Epithelial cell of alveolus of lung (primary cell): ENCODE results near the gene CC2D2B. TPM values are rescaled to one million over a fixed set of nuclear protein-coding genes. Genes with fewer than 3 reads are reported as not detected.

Experiments
- total RNA-seq: library from RNA; depleted of rRNA; stranded (reverse); fragments of >200 nt; gene quantifications from 2 replicates; pipeline ENCODE4 v1.2.1, GENCODE V29; 2015

Gene CC2D2B
- not detected in 2 replicates for total RNA-seq

GRCh38 chr10:95907456-95908253 is at the start of gene CC2D2B:
Gene CC2D2B (plus strand): TSS chr10:95907975. CDS start chr10:95911324, 3,349 bp downstream.

GRCh38 chr10:96043033-96043892 is 135.5 kb downstream of the CC2D2B start, which contains the start of gene CCNJ:
Gene CCNJ (plus strand): TSS chr10:96043583. CDS start chr10:96044394, 811 bp downstream.

Other genes starting within 250 kb of the CC2D2B start
- gene TCTN3, start 214.0 kb upstream of the CC2D2B start, total RNA-seq: 29.5 and 36.6 TPM in 2 replicates
- 0.52 and 5.2 TPM in 2 replicates for gene ENTPD1, start 151.8 kb upstream of the CC2D2B start, total RNA-seq
- gene CCNJ, start 135.6 kb downstream of the CC2D2B start, total RNA-seq: 4.5 and 4.9 TPM in 2 replicates
- 9.6 and 13.9 TPM in 2 replicates for gene ZNF518A, start 222.3 kb downstream of the CC2D2B start, total RNA-seq